Kidney epithelial cell (primary cell): ENCODE results near the gene CFAP44. TPM values are rescaled to one million over a fixed set of nuclear protein-coding genes. Genes with fewer than 3 reads are reported as not detected.

ENCODE experiments used
- DNase-seq: peaks from one replicate; pipeline ENCODE4 v3.0.0-alpha.2; 2010; ENCODE audit warnings: low read depth
- H3K27me3 ChIP-seq: 2 replicates; pipeline ENCODE4 v1.6.0; 2011; ENCODE audit warnings: low read length; ENCODE audit not compliant: control insufficient read depth, insufficient read depth
- H3K36me3 ChIP-seq: 2 replicates; pipeline ENCODE4 v1.5.1; 2011; ENCODE audit warnings: low read length; ENCODE audit not compliant: control insufficient read depth, insufficient read depth
- H3K4me3 ChIP-seq: 2 replicates; pipeline ENCODE4 v1.5.1; 2011; ENCODE audit warnings: low read depth, mild to moderate bottlenecking, control low read depth, low read length
- CTCF ChIP-seq: IDR thresholded peaks from 2 replicates; pipeline ENCODE4 v1.5.1; 2011; ENCODE audit warnings: mild to moderate bottlenecking, moderate library complexity, low read length, control low read depth, inconsistent platforms; ENCODE audit not compliant: insufficient read depth, poor library complexity, severe bottlenecking
- total RNA-seq: library from RNA; depleted of rRNA; stranded (reverse); fragments of >200 nt; gene quantifications from 2 replicates; pipeline ENCODE4 v1.2.3, GENCODE V29; 2015

Gene CFAP44
- total RNA-seq, 1 donor from 2014 or later = 9.9 TPM

- H3K27me3 ChIP-seq = no peaks in the 10 kb centered on the region
- no peak overlapping the region for H3K4me3 ChIP-seq
- no peak for DNase-seq
- H3K36me3 ChIP-seq = no peaks in the 10 kb centered on the region
- TF ChIP-seq CTCF = no peak
Observed at GRCh38 chr3:113454630-113455029, 13.3 kb upstream of the CFAP44 start.

GRCh38 chr3:113454057-113454456 lies 12.8 kb upstream of the CFAP44 start:
- H3K27me3 ChIP-seq = no peaks in the 10 kb centered on the region

GRCh38 chr3:113450911-113451310 lies 9.6 kb upstream of the CFAP44 start:
- Histone ChIP-seq H3K4me3 (no peak overlapping the region), H3K36me3 (no peaks in the 10 kb centered on the region), H3K27me3 (no peaks in the 10 kb centered on the region)
- no peak for DNase-seq
- TF ChIP-seq CTCF = no peak

More at GRCh38 chr3:113454057-113454456, 12.8 kb upstream of the CFAP44 start:
- Histone ChIP-seq H3K4me3 (no peak overlapping the region), H3K36me3 (no peaks in the 10 kb centered on the region)
- DNase-seq = no peak
- TF ChIP-seq CTCF = no peak

GRCh38 chr3:113439606-113440005 lies 1.7 kb downstream of the CFAP44 start:
- no peaks in the 10 kb centered on the region for H3K27me3 ChIP-seq
- no peak overlapping the region for H3K4me3 ChIP-seq
- no peak for TF ChIP-seq CTCF
- no peak for DNase-seq
- H3K36me3 ChIP-seq = no peaks in the 10 kb centered on the region

GRCh38 chr3:113438224-113438623 lies 3.1 kb downstream of the CFAP44 start:
- TF ChIP-seq CTCF = no peak
- no peak for DNase-seq
- Histone ChIP-seq H3K27me3 (no peaks in the 10 kb centered on the region), H3K4me3 (no peak overlapping the region), H3K36me3 (no peaks in the 10 kb centered on the region)

- H3K27me3 ChIP-seq = no peaks in the 10 kb centered on the region
- no peak overlapping the region for H3K4me3 ChIP-seq
- no peak for DNase-seq
- H3K36me3 ChIP-seq = no peaks in the 10 kb centered on the region
- TF ChIP-seq CTCF = no peak
Observed at GRCh38 chr3:113437411-113437810, 3.9 kb downstream of the CFAP44 start.
